ENCODE data around the gene SLC4A11. TPM values are rescaled to one million over a fixed set of nuclear protein-coding genes. Genes with fewer than 3 reads are reported as not detected.

The SLC4A11 gene
- total and polyA plus RNA-seq, 12 donors: 0.06 to 1.6 (median 0.45) TPM

- intact Hi-C loops (cut with DNase I): loop anchor here in 4 of 10 donors (5.0 to 10.0 kb wide), 3 partner anchors 61 to 93 kb away; no protein-coding TSS in a partner anchor
- no peak for TF ChIP-seq CTCF (IDR thresholded peaks at IDR 0.05)
- Histone ChIP-seq H3K4me1 (peaks cover 0 to 14% (median 3%) of the 10 kb centered on the region in 9 donors), H3K9me3 (no peaks in the 10 kb centered on the region), H3K4me3 (no peak overlapping the region), H3K27ac (no peak overlapping the region), H3K27me3 (no peaks in the 10 kb centered on the region), H3K36me3 (peaks cover 0 to 61% (median 9%) of the 10 kb centered on the region in 9 donors)
- ATAC-seq (peak in 1 of 8 donors; percentile 10), DNase-seq (no peak)
- 85 to 93% methylated on average over 20 of the region's 20 CpGs for WGBS, 2 donors
Observed at GRCh38 chr20:3223994-3224680, 14.9 kb downstream of the SLC4A11 start.

GRCh38 chr20:3223651-3223993 lies 15.4 kb downstream of the SLC4A11 start:
- Histone ChIP-seq H3K36me3 (peaks cover 0 to 61% (median 9%) of the 10 kb centered on the region in 9 donors), H3K27me3 (no peaks in the 10 kb centered on the region), H3K27ac (no peak overlapping the region), H3K9me3 (no peaks in the 10 kb centered on the region), H3K4me1 (peaks cover 0 to 16% (median 4%) of the 10 kb centered on the region in 9 donors), H3K4me3 (no peak overlapping the region)
- no peak for TF ChIP-seq CTCF (IDR thresholded peaks at IDR 0.05)
- intact Hi-C loops (cut with DNase I): loop anchor here in 4 of 10 donors (5.0 to 10.0 kb wide), 3 partner anchors 61 to 94 kb away; no protein-coding TSS in a partner anchor
- ATAC-seq (no peak), DNase-seq (no peak)
- WGBS, 2 donors: 88 to 95% methylated on average over 6 of the region's 6 CpGs

- intact Hi-C loops (cut with DNase I): loop anchor here in 4 of 10 donors (5.0 to 10.0 kb wide), 3 partner anchors 62 to 94 kb away; no protein-coding TSS in a partner anchor
- Histone ChIP-seq H3K9me3 (no peaks in the 10 kb centered on the region), H3K4me1 (peaks cover 0 to 21% (median 7%) of the 10 kb centered on the region in 9 donors), H3K4me3 (no peak overlapping the region), H3K27ac (no peak overlapping the region), H3K27me3 (no peaks in the 10 kb centered on the region), H3K36me3 (peaks cover 0 to 62% (median 9%) of the 10 kb centered on the region in 9 donors)
- peak; percentile 56 to 67 for DNase-seq
- peak in 7 of 8 donors; percentile 38 to 89 (median 85) for ATAC-seq
- TF ChIP-seq CTCF (IDR thresholded peaks at IDR 0.05): no peak
- 65 to 66% methylated on average over 25 of the region's 25 CpGs for WGBS, 2 donors
Observed at GRCh38 chr20:3222635-3223600, 16.1 kb downstream of the SLC4A11 start.
